GM12878 (cell line): ENCODE results near the gene STAM2. TPM values are rescaled to one million over a fixed set of nuclear protein-coding genes. Genes with fewer than 3 reads are reported as not detected.

ENCODE experiments used
- ATAC-seq: fragments of 200-7000 bp; cut with Tn5 transposase; 3 replicates; pipeline ENCODE4 v1.9.1; 2020; ENCODE audit warnings: mild to moderate bottlenecking, moderate library complexity
- BruUV-seq: library from RNA; stranded (reverse); fragments of 400-500 nt; replicated peaks from 2 replicates; lab custom pipeline; 2021; lab: Mats Ljungman, UMichigan
- CTCF ChIA-PET: fragments of 300-600 bp; sonication (Branson Sonifier 250); formaldehyde crosslinking; extraction: SDS; loops from one replicate; lab custom pipeline; 2021; ENCODE audit warnings: inconsistent platforms; lab: Yijun Ruan, JAX
- POLR2A ChIA-PET: fragments of 350-600 bp; formaldehyde crosslinking; extraction: SDS; loops from one replicate; lab custom pipeline; 2021; ENCODE audit warnings: inconsistent platforms; lab: Charles Lee
- RAD21 ChIA-PET: fragments of 300-600 bp; sonication (Branson Sonifier 250); formaldehyde crosslinking; loops from one replicate; lab custom pipeline; 2023; ENCODE audit warnings: antibody characterized with exemption; ENCODE audit not compliant: unreplicated experiment; lab: Charles Lee
- SMC1A ChIA-PET: fragments of 300-600 bp; sonication (Branson Sonifier 250); formaldehyde crosslinking; loops from one replicate; lab custom pipeline; 2023; ENCODE audit not compliant: unreplicated experiment, uncharacterized antibody; lab: Charles Lee
- DNase-seq: peaks from one replicate; pipeline ENCODE4 v3.0.0-alpha.2; 2011; ENCODE audit warnings: low read depth, low spot score
- FAIRE-seq: peaks from 3 replicates; lab custom pipeline; 2011; peaks lifted over from hg19 to GRCh38; lab: Jason Lieb, UNC
- H2AFZ ChIP-seq: 2 replicates; pipeline ENCODE4 v1.6.0; 2011; ENCODE audit warnings: low read depth, low read length, control low read depth; ENCODE audit not compliant: control insufficient read depth
- H3K27ac ChIP-seq: 2 replicates; pipeline ENCODE4 v1.5.1; 2011; ENCODE audit warnings: control low read depth; ENCODE audit not compliant: control insufficient read depth, insufficient read depth
- H3K27me3 ChIP-seq, 2 experiments: replicated peaks in 1 of 2; 2 replicates each; pipeline versions ENCODE4 v1.6.0 to v1.6.1; 2011; ENCODE audit warnings: low read length in 1 of 2; ENCODE audit not compliant: control insufficient read depth in 2 of 2, insufficient read depth in 2 of 2
- H3K36me3 ChIP-seq, 2 experiments: 2 replicates each; pipeline ENCODE4 v1.5.1; 2011; ENCODE audit warnings: low read length in 1 of 2; ENCODE audit not compliant: control insufficient read depth in 2 of 2, insufficient read depth in 2 of 2
- H3K4me1 ChIP-seq: 2 replicates; pipeline ENCODE4 v1.6.1; 2011; ENCODE audit warnings: mild to moderate bottlenecking, low read length, moderate library complexity, mixed read lengths; ENCODE audit not compliant: control insufficient read depth, insufficient read depth
- H3K4me2 ChIP-seq: 2 replicates; pipeline ENCODE4 v1.6.0; 2011; ENCODE audit warnings: control low read depth; ENCODE audit not compliant: control insufficient read depth, insufficient read depth
- H3K4me3 ChIP-seq: fragments of 200-600 bp; sonication (generic); 2 replicates; pipeline ENCODE4 v1.5.1; 2016
- H3K79me2 ChIP-seq: 2 replicates; pipeline ENCODE4 v1.6.0; 2011; ENCODE audit warnings: low read length; ENCODE audit not compliant: control insufficient read depth, insufficient read depth
- H3K9ac ChIP-seq: 2 replicates; pipeline ENCODE4 v1.8.0; 2011; ENCODE audit warnings: low read length, control low read depth, mixed read lengths; ENCODE audit not compliant: control insufficient read depth, insufficient read depth
- H3K9me3 ChIP-seq: replicated peaks from 3 replicates; pipeline ENCODE4 v1.5.1; 2011; ENCODE audit warnings: mild to moderate bottlenecking, low read length; ENCODE audit not compliant: control insufficient read depth, insufficient read depth
- H4K20me1 ChIP-seq: 2 replicates; pipeline ENCODE4 v1.6.0; 2011; ENCODE audit not compliant: control insufficient read depth, insufficient read depth
- BACH1 ChIP-seq: fragments of 450-650 bp; IDR thresholded peaks from 2 replicates; pipeline ENCODE4 v1.6.1; 2017; ENCODE audit warnings: mild to moderate bottlenecking, borderline replicate concordance
- BCL11A ChIP-seq: IDR thresholded peaks from 2 replicates; pipeline ENCODE4 v1.6.1; 2011; ENCODE audit warnings: low read depth, low read length
- CHD4 ChIP-seq: fragments of 200-600 bp; sonication (generic); IDR thresholded peaks from 2 replicates; pipeline ENCODE4 v1.6.1; 2016; ENCODE audit warnings: mild to moderate bottlenecking
- HDAC6 ChIP-seq: fragments of 200-600 bp; sonication (generic); IDR thresholded peaks from one replicate; pipeline ENCODE4 v1.8.0; 2017; ENCODE audit warnings: antibody characterized with exemption; ENCODE audit not compliant: unreplicated experiment
- MTA3 ChIP-seq: IDR thresholded peaks from 2 replicates; pipeline ENCODE4 v1.6.1; 2012; ENCODE audit warnings: low read length, inconsistent platforms, borderline replicate concordance
- NR2F1 ChIP-seq: fragments of 450-650 bp; conservative IDR thresholded peaks from 2 replicates; pipeline ENCODE4 v1.6.1; 2017; ENCODE audit warnings: mild to moderate bottlenecking
- SMAD5 ChIP-seq: IDR thresholded peaks from 2 replicates; pipeline ENCODE4 v1.6.1; 2016; ENCODE audit warnings: antibody characterized with exemption, low read depth
- SP1 ChIP-seq: IDR thresholded peaks from one replicate; pipeline ENCODE4 v1.6.1; 2011; ENCODE audit warnings: low read depth, low read length
- SRF ChIP-seq, 2 experiments: IDR thresholded peaks; 2 replicates each; pipeline ENCODE4 v1.6.1; 2011; ENCODE audit warnings: low read depth in 2 of 2, low read length in 2 of 2, mild to moderate bottlenecking in 1 of 2, moderate library complexity in 1 of 2
- TARDBP ChIP-seq: IDR thresholded peaks from 2 replicates; pipeline ENCODE4 v1.6.1; 2016; ENCODE audit warnings: borderline replicate concordance
- WGBS: methylation state at CpG from one replicate; pipeline ENCODE4 v1.1.6; 2016; ENCODE audit warnings: low lambda C conversion rate; ENCODE audit not compliant: insufficient replicate concordance, insufficient coverage; ENCODE audit errors: missing lambda C conversion rate; 5-methylcytosine and 5-hydroxymethylcytosine counted together
- in situ Hi-C: fragments of 300-500 bp; cut with MboI; formaldehyde crosslinking; loops from 9 replicates; pipeline ENCODE4 v1.14.3; 2018; ENCODE audit warnings: mixed read lengths
- intact Hi-C: fragments of 100-400 bp; cut with micrococcal nuclease; formaldehyde crosslinking; loops from one replicate; pipeline ENCODE4 v1.14.2; 2022; ENCODE audit not compliant: unreplicated experiment
- polyA plus RNA-seq, 11 experiments: library from polyadenylated mRNA; depleted of rRNA in 4 of 11; unstranded in 6 of 11; stranded (reverse) in 5 of 11; fragments of >200 nt; fragmentation: Nextera tagmentation in 4 of 11; fragmentation: Illumina TruSeq in 1 of 11; extraction: Ambion mirVana in 4 of 11; extraction: Trizol in 1 of 11; gene quantifications; 1 replicate in 1 of 11; 2 replicates in 10 of 11; pipeline versions ENCODE4 v1.2.1 to v1.2.3, GENCODE V29; 2011 to 2016; ENCODE audit warnings: inconsistent platforms in 2 of 11, missing spikeins in 2 of 11, low read depth in 1 of 11
- total RNA-seq, 4 experiments: library from RNA; depleted of rRNA in 3 of 4; stranded (reverse); fragments of >200 nt in 3 of 4; fragmentation: Illumina TruSeq in 1 of 4; extraction: Trizol in 1 of 4; gene quantifications; 2 replicates each; pipeline versions ENCODE4 v1.2.1 to v1.2.3, GENCODE V29; 2013 to 2021
- TF ChIP-seq, protein P1 (sequence below): fragments of 450-650 bp; IDR thresholded peaks from 2 replicates; pipeline ENCODE4 v1.6.1; 2016; ENCODE audit warnings: mild to moderate bottlenecking, moderate library complexity, borderline replicate concordance

The STAM2 gene
- total and polyA plus RNA-seq, 10 of the 15 experiments (the other 5 are each of a cell fraction or from before 2014, with no cell fraction given): 4.4 to 21.6 (median 16.2) TPM

DNA sequence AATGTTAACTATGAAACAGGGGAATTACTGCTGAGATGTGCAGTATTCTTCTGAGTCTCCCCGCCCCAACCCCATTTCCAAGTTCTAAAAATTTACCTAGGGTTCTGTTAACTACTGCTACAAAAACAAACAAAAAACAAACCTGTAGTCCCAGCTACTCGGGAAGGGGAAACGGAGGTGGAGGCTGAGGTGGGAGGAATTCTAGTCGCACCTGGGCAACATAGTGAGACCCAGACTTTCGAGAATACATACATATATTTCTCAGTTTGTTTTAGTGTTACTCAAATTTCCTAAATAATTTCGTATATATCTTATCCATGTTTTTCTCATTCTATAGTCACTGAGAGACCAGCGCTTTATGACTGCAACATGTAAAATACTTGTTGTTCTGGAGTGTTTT lies 989 bp downstream of the STAM2 start:
- H4K20me1 ChIP-seq: no peaks in the 10 kb centered on the region
- H2AFZ ChIP-seq: no peak overlapping the region
- BruUV-seq: TSS peak; percentile 71
- peak overlapping the region; percentile 96 for H3K9ac ChIP-seq
- peak overlapping the region; percentile 99 for H3K27ac ChIP-seq
- FAIRE-seq (no peak), ATAC-seq (0 out of 3 replicates have a peak, but pooled peaks have one; percentile 4), DNase-seq (no peak)
- CTCF ChIA-PET: interaction anchor here (1.0 to 5.5 kb wide), 9 partner anchors 8 to 460 kb away, joined by 3 to 59 read pairs (median 9); no protein-coding TSS in a partner anchor
- H3K4me1 ChIP-seq: peaks cover 8% of the 10 kb centered on the region
- no peaks in the 10 kb centered on the region for H3K9me3 ChIP-seq
- H3K4me3 ChIP-seq: peak overlapping the region; percentile 67
- no peaks in the 10 kb centered on the region for H3K36me3 ChIP-seq
- POLR2A ChIA-PET: interaction anchor here (0.6 kb wide), 2 partner anchors 247 to 394 kb away, joined by 3 read pairs; no protein-coding TSS in a partner anchor
- H3K4me2 ChIP-seq: peak overlapping the region; percentile 68
- peaks cover 56% of the 10 kb centered on the region for H3K79me2 ChIP-seq
- in situ Hi-C loops: no loop called here
- 15% methylated on average over 7 of the region's 7 CpGs for WGBS
- H3K27me3 ChIP-seq: no peaks in the 10 kb centered on the region
- RAD21 ChIA-PET: interaction anchor here (0.9 to 3.4 kb wide), 8 partner anchors 8 to 460 kb away, joined by 3 to 42 read pairs (median 6); no protein-coding TSS in a partner anchor
- TF ChIP-seq TARDBP (no peak), SMAD5 (no peak), SRF (IDR thresholded peaks at IDR 0.05; ENCODE audit: low read depth in 2 of 2, low read length in 2 of 2) (no peak), BCL11A (no peak), HDAC6 (no peak), CHD4 (no peak), SP1 (no peak), BACH1 (no peak), MTA3 (no peak), NR2F1 (no peak)
- TF ChIP-seq, protein P1, sequence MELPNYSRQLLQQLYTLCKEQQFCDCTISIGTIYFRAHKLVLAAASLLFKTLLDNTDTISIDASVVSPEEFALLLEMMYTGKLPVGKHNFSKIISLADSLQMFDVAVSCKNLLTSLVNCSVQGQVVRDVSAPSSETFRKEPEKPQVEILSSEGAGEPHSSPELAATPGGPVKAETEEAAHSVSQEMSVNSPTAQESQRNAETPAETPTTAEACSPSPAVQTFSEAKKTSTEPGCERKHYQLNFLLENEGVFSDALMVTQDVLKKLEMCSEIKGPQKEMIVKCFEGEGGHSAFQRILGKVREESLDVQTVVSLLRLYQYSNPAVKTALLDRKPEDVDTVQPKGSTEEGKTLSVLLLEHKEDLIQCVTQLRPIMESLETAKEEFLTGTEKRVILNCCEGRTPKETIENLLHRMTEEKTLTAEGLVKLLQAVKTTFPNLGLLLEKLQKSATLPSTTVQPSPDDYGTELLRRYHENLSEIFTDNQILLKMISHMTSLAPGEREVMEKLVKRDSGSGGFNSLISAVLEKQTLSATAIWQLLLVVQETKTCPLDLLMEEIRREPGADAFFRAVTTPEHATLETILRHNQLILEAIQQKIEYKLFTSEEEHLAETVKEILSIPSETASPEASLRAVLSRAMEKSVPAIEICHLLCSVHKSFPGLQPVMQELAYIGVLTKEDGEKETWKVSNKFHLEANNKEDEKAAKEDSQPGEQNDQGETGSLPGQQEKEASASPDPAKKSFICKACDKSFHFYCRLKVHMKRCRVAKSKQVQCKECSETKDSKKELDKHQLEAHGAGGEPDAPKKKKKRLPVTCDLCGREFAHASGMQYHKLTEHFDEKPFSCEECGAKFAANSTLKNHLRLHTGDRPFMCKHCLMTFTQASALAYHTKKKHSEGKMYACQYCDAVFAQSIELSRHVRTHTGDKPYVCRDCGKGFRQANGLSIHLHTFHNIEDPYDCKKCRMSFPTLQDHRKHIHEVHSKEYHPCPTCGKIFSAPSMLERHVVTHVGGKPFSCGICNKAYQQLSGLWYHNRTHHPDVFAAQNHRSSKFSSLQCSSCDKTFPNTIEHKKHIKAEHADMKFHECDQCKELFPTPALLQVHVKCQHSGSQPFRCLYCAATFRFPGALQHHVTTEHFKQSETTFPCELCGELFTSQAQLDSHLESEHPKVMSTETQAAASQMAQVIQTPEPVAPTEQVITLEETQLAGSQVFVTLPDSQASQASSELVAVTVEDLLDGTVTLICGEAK: no peak
- TF ChIP-seq, all 136 proteins: peak for 0
- SMC1A ChIA-PET: interaction anchor here (0.7 to 3.4 kb wide), 10 partner anchors 111 to 472 kb away, joined by 3 to 21 read pairs (median 6); no protein-coding TSS in a partner anchor
- intact Hi-C loops: loop anchor here (10.0 kb wide), 1 partner anchor 290 kb away; no protein-coding TSS in a partner anchor
